Mucosa of stomach (tissue), 1 donor: ENCODE data around the gene HAUS5.
"Not testable (repeated sequence)": the region's sequence is repeated elsewhere in the genome, so short reads cannot be mapped to it uniquely, and the experiment has no call there.

Experiments
- H3K27me3 ChIP-seq: one replicate; pipeline ENCODE4 v1.7.0; 2013; ENCODE audit warnings: mild to moderate bottlenecking, low read length; ENCODE audit not compliant: control insufficient read depth, insufficient read depth
- H3K36me3 ChIP-seq: one replicate; pipeline ENCODE4 v1.7.0; 2013; ENCODE audit warnings: low read length; ENCODE audit not compliant: control insufficient read depth, insufficient read depth
- H3K4me1 ChIP-seq: one replicate; pipeline ENCODE4 v1.7.0; 2013; ENCODE audit warnings: mild to moderate bottlenecking, low read length; ENCODE audit not compliant: control insufficient read depth, insufficient read depth
- H3K4me3 ChIP-seq: one replicate; pipeline ENCODE4 v1.7.0; 2013; ENCODE audit warnings: low read length
- H3K9ac ChIP-seq: one replicate; pipeline ENCODE4 v1.7.0; 2013; ENCODE audit warnings: mild to moderate bottlenecking, low read length, moderate library complexity
- H3K9me3 ChIP-seq: one replicate; pipeline ENCODE4 v1.7.0; 2013; ENCODE audit warnings: mild to moderate bottlenecking, low read length, moderate library complexity; ENCODE audit not compliant: control insufficient read depth
- donor health status: Pancreatic carcinoma.

The HAUS5 gene

DNA sequence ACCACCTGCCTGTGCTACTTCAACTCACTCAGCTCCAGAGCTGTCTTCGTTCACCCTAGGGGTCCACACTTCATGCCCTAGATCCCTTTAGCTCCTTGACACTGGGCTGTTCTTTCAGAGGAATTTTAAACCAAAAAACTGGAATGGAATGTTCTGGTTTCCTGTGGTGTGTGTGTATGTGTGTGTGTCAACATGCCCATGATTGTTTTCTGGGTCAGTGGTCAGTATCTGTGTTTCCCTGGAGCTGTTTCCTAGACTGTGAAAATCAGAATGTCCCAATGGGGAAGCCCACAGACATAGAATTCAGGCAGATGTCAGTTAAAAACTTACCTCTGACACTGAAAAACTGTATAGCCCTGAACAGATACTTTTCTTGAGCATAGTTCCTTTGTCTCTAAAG is 25.2 kb upstream of the HAUS5 start:
- no peaks in the 10 kb centered on the region for H3K36me3 ChIP-seq
- no peak overlapping the region for H3K4me3 ChIP-seq
- H3K9ac ChIP-seq, result no peak overlapping the region
- peaks cover 8% of the 10 kb centered on the region for H3K27me3 ChIP-seq
- no peaks in the 10 kb centered on the region for H3K9me3 ChIP-seq
- H3K4me1 ChIP-seq, result no peaks in the 10 kb centered on the region

DNA sequence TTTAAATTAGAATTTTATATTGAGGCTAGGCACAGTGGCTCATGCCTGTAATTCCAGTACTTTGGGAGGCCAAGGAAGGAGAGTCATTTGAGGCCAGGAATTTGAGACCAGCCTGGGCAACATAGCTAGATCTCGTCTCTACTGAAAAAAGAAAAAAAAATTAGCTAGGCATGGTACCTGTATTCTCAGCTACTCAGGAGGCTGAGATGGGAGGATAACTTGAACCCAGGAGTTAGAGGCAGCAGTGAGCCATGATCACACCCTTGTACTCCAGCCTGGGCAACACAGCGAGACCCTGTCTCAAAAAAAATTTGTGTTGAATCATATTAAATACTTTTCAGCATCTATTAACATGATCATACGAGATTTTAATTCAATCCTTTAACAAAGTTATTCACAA is 21.7 kb upstream of the HAUS5 start:
- Histone ChIP-seq H3K27me3 (peaks cover under 1% of the 10 kb centered on the region), H3K4me1 (no peaks in the 10 kb centered on the region)

DNA sequence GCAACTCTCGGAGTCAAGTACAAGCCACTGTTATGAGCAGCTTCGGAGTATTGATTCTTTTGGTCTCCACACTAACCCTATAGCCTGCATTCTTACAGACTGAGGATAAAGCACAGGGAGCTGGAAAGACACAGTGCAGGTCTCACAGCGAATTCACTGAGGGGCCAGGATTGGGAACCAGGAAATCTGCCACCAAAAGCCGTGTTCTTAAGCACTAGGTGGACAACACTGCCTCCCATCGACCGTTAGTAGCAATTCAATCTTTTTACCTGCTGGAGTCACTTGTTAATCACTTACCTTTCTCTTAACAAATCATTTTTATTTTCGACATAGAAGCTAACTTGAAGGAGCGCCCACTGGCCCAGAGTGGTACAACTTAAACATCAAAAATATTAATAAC is 20.3 kb upstream of the HAUS5 start:
- H3K36me3 ChIP-seq, result no peaks in the 10 kb centered on the region
- no peaks in the 10 kb centered on the region for H3K4me1 ChIP-seq
- H3K27me3 ChIP-seq, result no peaks in the 10 kb centered on the region
- no peak overlapping the region for H3K9ac ChIP-seq
- H3K4me3 ChIP-seq, result no peak overlapping the region
- H3K9me3 ChIP-seq, result no peaks in the 10 kb centered on the region

More for the DNA sequence above, 21.7 kb upstream of the HAUS5 start:
- Histone ChIP-seq H3K36me3 (no peaks in the 10 kb centered on the region), H3K9me3 (no peaks in the 10 kb centered on the region), H3K4me3 (no peak overlapping the region), H3K9ac (no peak overlapping the region)

DNA sequence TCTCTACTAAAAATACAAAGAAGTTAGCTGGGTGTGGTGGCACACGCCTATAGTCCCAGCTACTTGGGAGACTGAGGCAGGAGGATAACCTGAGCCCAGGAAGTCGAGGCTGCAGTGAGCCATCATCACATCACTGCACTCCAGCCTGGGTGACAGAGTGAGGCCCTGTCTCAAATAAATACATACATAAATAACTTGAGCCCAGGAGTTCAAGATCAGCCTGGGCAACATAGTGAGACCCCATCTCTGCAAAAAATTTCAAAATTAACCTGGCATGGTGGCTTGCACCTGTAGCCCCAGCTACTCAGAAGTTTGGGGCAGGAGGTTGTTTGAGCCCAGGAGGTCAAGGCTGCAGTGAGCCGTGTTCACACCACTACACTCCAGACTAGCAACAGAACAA is 17.5 kb upstream of the HAUS5 start:
- not testable (repeated sequence) for H3K9ac ChIP-seq, H3K27me3 ChIP-seq, H3K4me1 ChIP-seq, H3K4me3 ChIP-seq, H3K36me3 ChIP-seq, H3K9me3 ChIP-seq

DNA sequence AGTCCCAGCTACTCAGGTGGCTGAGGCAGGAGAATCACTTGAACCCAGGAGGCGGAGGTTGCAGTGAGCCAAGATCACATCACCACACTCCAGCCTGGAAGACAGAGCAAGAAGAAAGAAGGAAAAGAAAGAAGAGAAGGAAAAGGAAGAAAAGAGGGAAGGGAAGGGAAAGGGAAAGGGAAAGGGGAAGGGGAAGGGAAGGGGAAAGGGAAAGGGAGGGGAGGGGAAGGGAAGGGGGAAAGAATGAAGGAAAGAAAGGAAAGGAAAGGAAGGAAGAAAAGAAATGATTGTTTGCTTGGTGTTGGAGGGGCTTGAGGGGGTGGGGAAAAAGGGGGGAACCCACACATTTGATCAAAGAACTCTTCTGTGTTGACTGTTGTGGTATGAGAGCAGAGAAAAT is 16.6 kb upstream of the HAUS5 start:
- Histone ChIP-seq H3K27me3 (no peaks in the 10 kb centered on the region), H3K4me1 (no peaks in the 10 kb centered on the region), H3K9me3 (no peaks in the 10 kb centered on the region), H3K9ac (no peak overlapping the region), H3K4me3 (no peak overlapping the region), H3K36me3 (no peaks in the 10 kb centered on the region)

DNA sequence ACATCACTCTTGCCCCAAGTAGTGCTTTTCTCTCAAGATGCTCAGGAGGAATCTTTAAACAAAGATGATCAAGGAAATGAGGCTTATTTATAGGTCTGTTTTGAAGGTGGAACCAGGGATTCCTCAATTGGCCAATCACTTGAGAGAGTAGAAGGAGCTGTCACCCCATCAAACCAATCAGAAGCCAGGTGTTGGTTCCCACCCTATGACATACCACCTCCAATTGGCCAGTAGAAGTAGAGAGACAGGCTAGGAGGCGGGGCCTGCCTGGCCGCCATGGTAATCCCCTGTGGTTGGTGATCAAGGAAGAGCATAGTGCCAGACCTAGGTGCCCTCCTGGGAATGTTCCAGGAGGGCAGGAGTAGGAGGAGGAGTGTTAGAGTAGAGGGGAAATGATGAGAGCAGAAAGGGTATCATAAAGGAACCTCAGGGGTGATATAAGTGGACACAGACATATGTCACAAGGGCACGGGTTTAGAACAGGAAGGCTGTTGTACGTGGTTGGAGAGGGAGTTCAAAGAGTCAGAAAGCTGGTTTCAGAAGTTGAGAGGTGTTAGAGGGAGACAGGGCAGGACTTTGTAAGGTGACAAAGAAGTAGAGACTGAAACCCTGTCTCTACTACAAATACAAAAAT is 16.1 kb upstream of the HAUS5 start:
- no peaks in the 10 kb centered on the region for H3K4me1 ChIP-seq
- H3K36me3 ChIP-seq, result no peaks in the 10 kb centered on the region
- H3K4me3 ChIP-seq, result no peak overlapping the region
- no peaks in the 10 kb centered on the region for H3K9me3 ChIP-seq
- H3K27me3 ChIP-seq, result no peaks in the 10 kb centered on the region
- no peak overlapping the region for H3K9ac ChIP-seq

DNA sequence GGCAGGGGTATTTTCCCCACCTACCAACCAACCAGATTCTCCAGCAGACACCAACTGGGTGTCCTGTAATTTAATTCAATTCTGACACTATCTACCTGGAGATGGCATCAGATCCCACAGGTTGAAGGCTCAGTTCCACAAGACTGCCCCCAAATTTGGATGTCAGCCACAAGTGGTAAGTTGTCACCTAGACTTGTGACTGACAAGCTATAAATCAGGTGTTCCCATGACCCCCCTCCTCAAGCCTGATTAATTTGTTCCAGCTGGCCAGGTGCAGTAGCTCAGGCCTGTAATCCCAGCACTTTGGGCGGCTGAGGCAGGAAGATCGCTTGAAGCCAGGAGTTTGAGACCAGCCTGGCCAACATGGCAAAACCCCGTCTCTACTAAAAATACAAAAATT is 10.6 kb upstream of the HAUS5 start:
- H3K4me3 ChIP-seq, result no peak overlapping the region
- H3K9me3 ChIP-seq, result no peaks in the 10 kb centered on the region
- H3K36me3 ChIP-seq, result no peaks in the 10 kb centered on the region
- no peaks in the 10 kb centered on the region for H3K27me3 ChIP-seq
- no peak overlapping the region for H3K9ac ChIP-seq
- H3K4me1 ChIP-seq, result peaks cover 6% of the 10 kb centered on the region

DNA sequence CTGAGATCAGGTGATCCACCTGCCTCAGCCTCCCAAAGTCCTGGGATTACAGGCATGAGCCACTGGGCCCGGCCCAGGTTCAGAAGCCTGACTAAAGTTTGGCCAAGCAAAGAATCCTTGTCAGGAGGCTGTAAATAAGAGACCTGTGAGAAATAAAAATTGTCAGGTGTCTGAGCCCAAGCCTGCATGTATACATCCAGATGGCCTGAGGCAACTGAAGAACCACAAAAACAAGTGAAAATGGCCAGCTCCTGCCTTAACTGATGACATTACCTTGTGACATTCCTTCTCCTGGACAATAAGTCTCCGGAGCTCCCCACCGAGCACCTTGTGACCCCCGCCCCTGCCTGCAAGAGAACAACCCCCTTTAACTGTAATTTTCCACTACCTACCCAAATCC is 8.1 kb upstream of the HAUS5 start:
- not testable (repeated sequence) for H3K9me3 ChIP-seq, H3K4me1 ChIP-seq, H3K4me3 ChIP-seq, H3K9ac ChIP-seq, H3K36me3 ChIP-seq, H3K27me3 ChIP-seq

DNA sequence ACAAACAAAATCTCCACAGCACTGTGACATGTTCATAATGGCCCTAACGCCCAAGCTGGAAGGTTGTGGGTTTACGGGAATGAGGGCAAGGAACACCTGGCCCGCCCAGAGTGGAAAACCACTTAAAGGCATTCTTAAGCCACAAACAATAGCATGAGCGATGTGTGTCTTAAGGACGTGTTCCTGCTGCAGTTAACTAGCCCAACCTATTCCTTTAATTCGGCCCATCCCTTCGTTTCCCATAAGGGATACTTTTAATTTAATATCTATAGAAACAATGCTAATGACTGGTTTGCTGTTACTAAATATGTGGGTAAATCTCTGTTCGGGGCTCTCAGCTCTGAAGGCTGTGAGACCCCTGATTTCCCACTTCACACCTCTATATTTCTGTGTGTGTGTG is 5.4 kb upstream of the HAUS5 start:
- H3K36me3 ChIP-seq, H3K4me3 ChIP-seq, H3K27me3 ChIP-seq, H3K4me1 ChIP-seq, H3K9me3 ChIP-seq, H3K9ac ChIP-seq: not testable (repeated sequence)

DNA sequence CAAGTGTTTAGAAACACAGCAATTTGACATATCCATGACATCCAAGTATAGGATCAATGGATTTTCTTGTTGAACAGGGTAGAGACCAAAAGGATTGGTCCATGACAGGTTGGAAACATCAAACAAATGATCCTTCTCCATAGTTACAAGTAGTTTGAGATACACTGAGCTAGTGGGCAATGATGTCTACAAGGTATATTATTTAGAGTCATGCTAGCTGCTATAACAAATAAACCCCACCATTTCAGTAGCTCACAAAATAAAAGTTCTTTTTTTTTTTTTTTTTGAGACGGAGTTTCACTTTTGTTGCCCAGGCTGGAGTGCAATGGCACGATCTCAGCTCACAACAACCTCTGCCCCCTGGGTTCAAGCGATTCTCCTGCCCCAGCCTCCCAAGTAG is 4.9 kb upstream of the HAUS5 start:
- Histone ChIP-seq H3K4me1 (peaks cover 13% of the 10 kb centered on the region), H3K4me3 (no peak overlapping the region), H3K9ac (no peak overlapping the region), H3K36me3 (no peaks in the 10 kb centered on the region), H3K27me3 (no peaks in the 10 kb centered on the region), H3K9me3 (no peaks in the 10 kb centered on the region)

DNA sequence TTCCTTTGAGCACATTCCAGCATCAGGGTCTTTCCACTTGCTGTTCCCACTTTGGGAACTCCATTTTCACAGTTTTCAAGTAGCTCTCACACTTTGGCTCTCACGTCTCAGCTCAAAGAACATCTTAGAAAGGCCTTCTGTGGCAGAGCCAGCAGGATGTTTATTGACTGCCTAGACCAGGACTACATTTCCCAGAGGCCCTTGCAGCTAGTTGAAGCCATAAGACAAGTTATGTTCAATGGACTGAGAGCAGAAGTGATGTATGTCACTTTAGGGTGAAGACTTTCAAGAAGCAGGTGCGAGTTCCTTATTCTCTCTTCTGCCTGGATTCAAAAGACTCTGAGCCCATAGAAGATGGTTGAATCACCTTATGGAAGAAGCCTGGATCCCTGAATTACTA is 4.3 kb upstream of the HAUS5 start:
- Histone ChIP-seq H3K4me3 (no peak overlapping the region), H3K9ac (no peak overlapping the region), H3K9me3 (no peaks in the 10 kb centered on the region), H3K4me1 (peaks cover 18% of the 10 kb centered on the region), H3K36me3 (no peaks in the 10 kb centered on the region), H3K27me3 (no peaks in the 10 kb centered on the region)

DNA sequence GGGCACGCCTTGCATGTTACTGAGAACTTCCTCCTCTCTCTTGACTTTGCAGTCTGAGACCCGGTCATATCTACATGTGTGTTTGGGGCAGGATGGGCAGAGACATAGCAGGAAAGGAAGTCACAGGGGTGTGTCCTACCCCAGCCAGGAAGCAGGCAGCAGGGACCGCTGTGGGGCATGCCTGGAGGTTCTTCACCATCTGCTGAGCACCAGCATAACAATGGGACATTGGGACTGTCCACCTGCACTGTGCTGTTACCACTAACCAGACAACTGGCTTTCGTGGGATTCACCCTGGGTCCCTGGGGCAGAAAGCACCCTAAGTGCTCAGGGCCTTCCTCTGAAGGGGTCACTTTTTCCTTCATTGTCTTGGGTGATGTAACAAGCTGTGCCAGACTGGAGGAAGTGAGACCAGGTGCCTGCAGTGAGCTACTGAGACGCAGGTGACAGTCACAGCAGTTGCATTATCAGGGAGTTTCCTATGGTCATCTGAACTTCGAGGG is 2.6 kb upstream of the HAUS5 start:
- H3K4me3 ChIP-seq, result no peak overlapping the region
- no peaks in the 10 kb centered on the region for H3K36me3 ChIP-seq
- H3K9me3 ChIP-seq, result no peaks in the 10 kb centered on the region
- no peaks in the 10 kb centered on the region for H3K27me3 ChIP-seq
- peaks cover 16% of the 10 kb centered on the region for H3K4me1 ChIP-seq
- no peak overlapping the region for H3K9ac ChIP-seq

DNA sequence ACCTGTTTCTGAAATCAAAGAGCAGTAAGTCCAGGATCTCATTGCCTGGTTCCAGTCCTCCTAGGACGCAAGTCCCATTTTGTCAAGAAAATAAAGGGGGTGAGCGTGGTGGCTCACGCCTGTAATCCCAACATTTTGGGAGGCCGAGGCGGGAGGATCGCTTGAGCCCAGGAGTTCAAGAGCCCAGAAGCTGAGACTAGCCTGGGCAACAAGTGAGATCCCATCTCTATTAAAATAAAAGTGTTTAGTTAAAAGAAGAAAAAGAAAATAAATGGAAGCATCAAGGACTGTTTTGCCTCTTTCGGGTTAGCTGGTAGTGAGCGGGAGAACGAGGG is 344 bp upstream of the HAUS5 start:
- H3K9ac ChIP-seq, result peak overlapping the region; percentile 95
- H3K4me3 ChIP-seq, result peak overlapping the region; percentile 66
- H3K9me3 ChIP-seq, result no peaks in the 10 kb centered on the region
- peaks cover 13% of the 10 kb centered on the region for H3K4me1 ChIP-seq
- no peaks in the 10 kb centered on the region for H3K27me3 ChIP-seq
- H3K36me3 ChIP-seq, result no peaks in the 10 kb centered on the region
